Jurkat, Clone E6-1 (cell line): ENCODE results near the gene TRERF1.

Source experiments
- DNase-seq: peaks from one replicate; pipeline ENCODE4 v3.0.0-alpha.2; 2011; ENCODE audit warnings: low read depth, low spot score
- H3K4me3 ChIP-seq: 2 replicates; pipeline ENCODE4 v1.5.1; 2011; ENCODE audit warnings: mild to moderate bottlenecking, low read length, control low read depth, moderate library complexity

Gene TRERF1

GRCh38 chr6:42380228-42380979 lies 71.3 kb downstream of the TRERF1 start:
- H3K4me3 ChIP-seq = no peak overlapping the region
- no peak for DNase-seq

GRCh38 chr6:42378536-42378935 lies 73.2 kb downstream of the TRERF1 start:
- DNase-seq = no peak
- H3K4me3 ChIP-seq = no peak overlapping the region

GRCh38 chr6:42378125-42378524 lies 73.6 kb downstream of the TRERF1 start:
- H3K4me3 ChIP-seq = no peak overlapping the region
- DNase-seq = no peak

GRCh38 chr6:42375007-42375635 lies 76.6 kb downstream of the TRERF1 start:
- H3K4me3 ChIP-seq = no peak overlapping the region
- no peak for DNase-seq

- peak; percentile 47 for DNase-seq
- no peak overlapping the region for H3K4me3 ChIP-seq
Observed at GRCh38 chr6:42374018-42374669, 77.6 kb downstream of the TRERF1 start.

GRCh38 chr6:42372699-42373098 lies 79.0 kb downstream of the TRERF1 start:
- H3K4me3 ChIP-seq = no peak overlapping the region
- DNase-seq = no peak

GRCh38 chr6:42370323-42370985 lies 81.3 kb downstream of the TRERF1 start:
- no peak overlapping the region for H3K4me3 ChIP-seq
- no peak for DNase-seq

- no peak for DNase-seq
- no peak overlapping the region for H3K4me3 ChIP-seq
Observed at GRCh38 chr6:42369568-42369967, 82.2 kb downstream of the TRERF1 start.

GRCh38 chr6:42368181-42368580 lies 83.5 kb downstream of the TRERF1 start:
- H3K4me3 ChIP-seq = no peak overlapping the region
- DNase-seq = no peak

GRCh38 chr6:42367353-42368011 lies 84.2 kb downstream of the TRERF1 start:
- H3K4me3 ChIP-seq = no peak overlapping the region
- DNase-seq = no peak

GRCh38 chr6:42366999-42367352 lies 84.8 kb downstream of the TRERF1 start:
- H3K4me3 ChIP-seq = no peak overlapping the region
- DNase-seq = no peak

- DNase-seq = no peak
- no peak overlapping the region for H3K4me3 ChIP-seq
Observed at GRCh38 chr6:42366011-42366705, 85.6 kb downstream of the TRERF1 start.

- DNase-seq = no peak
- H3K4me3 ChIP-seq = no peak overlapping the region
Observed at GRCh38 chr6:42365021-42365420, 86.7 kb downstream of the TRERF1 start.

GRCh38 chr6:42363926-42364849 lies 87.5 kb downstream of the TRERF1 start:
- DNase-seq = no peak
- H3K4me3 ChIP-seq = no peak overlapping the region

GRCh38 chr6:42361036-42361435 lies 90.7 kb downstream of the TRERF1 start:
- H3K4me3 ChIP-seq = no peak overlapping the region

GRCh38 chr6:42359021-42359420 lies 92.7 kb downstream of the TRERF1 start:
- DNase-seq = no peak
- no peak overlapping the region for H3K4me3 ChIP-seq

More at GRCh38 chr6:42361036-42361435, 90.7 kb downstream of the TRERF1 start:
- no peak for DNase-seq

- DNase-seq = no peak
- no peak overlapping the region for H3K4me3 ChIP-seq
Observed at GRCh38 chr6:42355416-42355815, 96.3 kb downstream of the TRERF1 start.

- H3K4me3 ChIP-seq = no peak overlapping the region
- no peak for DNase-seq
Observed at GRCh38 chr6:42354702-42355101, 97.0 kb downstream of the TRERF1 start.
